HepG2 (cell line): ENCODE measurements around the gene SOWAHA. TPM values are rescaled to one million over a fixed set of nuclear protein-coding genes. Genes with fewer than 3 reads are reported as not detected.

Experiments
- BORCS8-MEF2B ChIP-seq: sonication (generic); formaldehyde crosslinking; IDR thresholded peaks from 2 replicates; pipeline ENCODE4 v1.8.0; 2022; ENCODE audit warnings: mild to moderate bottlenecking, missing genetic modification reagents
- BRD4 ChIP-seq: sonication (generic); formaldehyde crosslinking; IDR thresholded peaks from 2 replicates; pipeline ENCODE4 v1.4.0; 2020; ENCODE audit warnings: missing genetic modification reagents
- GLI4 ChIP-seq: sonication (generic); formaldehyde crosslinking; IDR thresholded peaks from 2 replicates; pipeline ENCODE4 v1.5.1; 2020; ENCODE audit warnings: missing genetic modification reagents, mild to moderate bottlenecking, moderate library complexity, borderline replicate concordance
- HES4 ChIP-seq: sonication (generic); formaldehyde crosslinking; IDR thresholded peaks from 2 replicates; pipeline ENCODE4 v1.9.0; 2021; ENCODE audit warnings: mild to moderate bottlenecking, missing genetic modification reagents, borderline replicate concordance
- HINFP ChIP-seq: sonication (generic); formaldehyde crosslinking; IDR thresholded peaks from 2 replicates; pipeline ENCODE4 v1.4.0; 2020; ENCODE audit warnings: low read depth, mild to moderate bottlenecking, missing genetic modification reagents
- IRF9 ChIP-seq: sonication (generic); formaldehyde crosslinking; IDR thresholded peaks from 2 replicates; pipeline ENCODE4 v1.8.0; 2022; ENCODE audit warnings: missing genetic modification reagents, mild to moderate bottlenecking, borderline replicate concordance
- KLF6 ChIP-seq: IDR thresholded peaks from 2 replicates; pipeline ENCODE4 v1.8.0; 2016; ENCODE audit warnings: missing biosample characterization, missing genetic modification reagents
- MEIS2 ChIP-seq: sonication (generic); formaldehyde crosslinking; IDR thresholded peaks from 2 replicates; pipeline ENCODE4 v1.9.0; 2021; ENCODE audit warnings: mild to moderate bottlenecking, missing genetic modification reagents
- POGK ChIP-seq: sonication (generic); formaldehyde crosslinking; conservative IDR thresholded peaks from 2 replicates; pipeline ENCODE4 v1.8.0; 2022; ENCODE audit warnings: mild to moderate bottlenecking, moderate library complexity, missing genetic modification reagents
- RBM39 ChIP-seq: fragments of 200-400 bp; formaldehyde crosslinking; IDR thresholded peaks from one replicate; pipeline ENCODE4 v1.6.1; 2018; ENCODE audit warnings: antibody characterized with exemption, mild to moderate bottlenecking, low read depth, low read length; ENCODE audit not compliant: poor library complexity, severe bottlenecking
- TBX3 ChIP-seq: fragments of 450-650 bp; IDR thresholded peaks from 2 replicates; pipeline ENCODE4 v1.6.1; 2017; ENCODE audit warnings: antibody characterized with exemption, mild to moderate bottlenecking, inconsistent platforms, borderline replicate concordance
- TIGD3 ChIP-seq: sonication (generic); formaldehyde crosslinking; IDR thresholded peaks from 2 replicates; pipeline ENCODE4 v1.5.1; 2020; ENCODE audit warnings: mild to moderate bottlenecking, missing genetic modification reagents, borderline replicate concordance
- ZBTB7B ChIP-seq: sonication (generic); formaldehyde crosslinking; IDR thresholded peaks from 2 replicates; pipeline ENCODE4 v1.4.0; 2020; ENCODE audit warnings: missing genetic modification reagents
- ZNF34 ChIP-seq: sonication (generic); formaldehyde crosslinking; IDR thresholded peaks from 2 replicates; pipeline ENCODE4 v1.4.0; 2020; ENCODE audit warnings: mild to moderate bottlenecking, missing genetic modification reagents, borderline replicate concordance
- ZNF510 ChIP-seq: sonication (generic); formaldehyde crosslinking; IDR thresholded peaks from 2 replicates; pipeline ENCODE4 v1.4.0; 2020; ENCODE audit warnings: low read depth, mild to moderate bottlenecking, missing genetic modification reagents
- ZNF598 ChIP-seq: sonication (generic); formaldehyde crosslinking; IDR thresholded peaks from 2 replicates; pipeline ENCODE4 v1.5.1; 2020; ENCODE audit warnings: mild to moderate bottlenecking, missing genetic modification reagents, borderline replicate concordance
- ZNF703 ChIP-seq: sonication (generic); formaldehyde crosslinking; IDR thresholded peaks from 2 replicates; pipeline ENCODE4 v1.5.1; 2020; ENCODE audit warnings: missing genetic modification reagents, mild to moderate bottlenecking, moderate library complexity, borderline replicate concordance
- ZNF83 ChIP-seq: sonication (generic); formaldehyde crosslinking; IDR thresholded peaks from 2 replicates; pipeline ENCODE4 v1.4.0; 2020; ENCODE audit warnings: missing genetic modification reagents, mild to moderate bottlenecking, borderline replicate concordance
- ZNF841 ChIP-seq: sonication (generic); formaldehyde crosslinking; IDR thresholded peaks from 2 replicates; pipeline ENCODE4 v1.8.1; 2023; ENCODE audit warnings: missing genetic modification reagents, borderline replicate concordance
- polyA plus RNA-seq, 8 experiments: library from polyadenylated mRNA; depleted of rRNA in 3 of 8; stranded (reverse) in 7 of 8; unstranded in 1 of 8; fragments of >200 nt; fragmentation: Illumina TruSeq in 4 of 8; extraction: Trizol in 4 of 8; gene quantifications; 2 replicates each; pipeline versions ENCODE4 v1.2.1 to v1.2.3, GENCODE V29; 2011 to 2016; ENCODE audit warnings: low read depth in 4 of 8, missing spikeins in 1 of 8, mixed read lengths in 1 of 8; ENCODE audit not compliant: insufficient read depth in 1 of 8
- total RNA-seq, 5 experiments: library from RNA; depleted of rRNA; stranded (reverse); fragments of >200 nt; fragmentation: Illumina TruSeq; extraction: Trizol; gene quantifications; 2 replicates each; pipeline ENCODE4 v1.2.3, GENCODE V29; 2016; ENCODE audit warnings: low read depth in 1 of 5
- TF ChIP-seq, protein P1 (sequence below): sonication (generic); formaldehyde crosslinking; IDR thresholded peaks from 2 replicates; pipeline ENCODE4 v1.4.0; 2020; ENCODE audit warnings: missing genetic modification reagents

Gene SOWAHA
- total and polyA plus RNA-seq, 2 of the 13 experiments (the other 11 are each of a cell fraction or from before 2014, with no cell fraction given): 0.95 to 1.9 TPM

DNA sequence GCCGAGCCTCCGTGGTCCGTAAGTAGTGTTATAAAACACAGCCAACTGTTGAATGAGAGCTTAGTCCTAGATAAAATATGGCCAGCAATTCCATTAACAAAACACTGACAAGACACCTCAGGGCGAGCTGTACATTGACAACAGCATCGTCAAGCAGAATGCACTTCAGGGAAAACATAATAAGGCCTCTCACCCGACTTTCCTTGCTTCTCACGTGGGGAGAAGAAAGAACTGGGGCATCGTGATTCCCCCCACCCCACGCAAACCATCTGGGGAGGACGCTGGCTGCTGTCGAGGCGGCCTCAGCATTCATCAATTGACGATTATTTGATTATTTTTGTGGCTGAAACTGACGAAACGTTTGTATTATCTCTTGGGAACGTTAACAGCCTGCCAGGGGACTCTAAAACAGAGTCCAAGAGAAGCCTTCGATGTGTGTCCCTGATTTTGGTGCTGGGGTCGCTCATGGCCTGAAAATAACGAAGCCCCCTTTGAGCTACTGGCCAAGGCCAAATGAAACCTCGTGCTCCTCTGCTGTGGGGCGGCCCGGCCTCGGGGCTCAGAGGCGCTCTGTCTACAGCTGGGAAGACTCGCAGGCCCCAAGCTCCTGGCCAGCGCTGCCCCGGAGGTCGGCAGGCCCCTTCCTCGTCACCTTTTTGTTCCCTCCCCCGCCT lies 52.7 kb downstream of the SOWAHA start (continued):
- no peak for TF ChIP-seq TBX3
- TF ChIP-seq MEIS2 (CRISPR knock-in tag): 0 out of 2 replicates have a peak, but pooled peaks have one; percentile 21
- peak; percentile 17; the same call in 1 of the 2 replicates for TF ChIP-seq HES4 (CRISPR knock-in tag)
- TF ChIP-seq IRF9 (CRISPR knock-in tag): no peak
- TF ChIP-seq POGK: peak; percentile 48; the same call in 1 of the 2 replicates
- peak; percentile 65; the same call in 1 of the 2 replicates for TF ChIP-seq TIGD3 (CRISPR knock-in tag)
- no peak for TF ChIP-seq BORCS8-MEF2B (CRISPR knock-in tag)
- TF ChIP-seq, protein P1, sequence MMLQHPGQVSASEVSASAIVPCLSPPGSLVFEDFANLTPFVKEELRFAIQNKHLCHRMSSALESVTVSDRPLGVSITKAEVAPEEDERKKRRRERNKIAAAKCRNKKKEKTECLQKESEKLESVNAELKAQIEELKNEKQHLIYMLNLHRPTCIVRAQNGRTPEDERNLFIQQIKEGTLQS (CRISPR knock-in tag): peak; percentile 3; the same call in 1 of the 2 replicates
- peak; percentile 44 for TF ChIP-seq KLF6 (CRISPR knock-in tag)
- TF ChIP-seq ZNF841 (CRISPR knock-in tag): no peak
- peak; percentile 32; the same call in 1 of the 2 replicates for TF ChIP-seq GLI4
- TF ChIP-seq ZNF598 (CRISPR knock-in tag): peak; percentile 83; the same call in 1 of the 2 replicates
- 0 out of 2 replicates have a peak, but pooled peaks have one; percentile 74 for TF ChIP-seq ZNF83 (CRISPR knock-in tag)
- TF ChIP-seq ZNF703 (CRISPR knock-in tag): peak; percentile 17; the same call in 1 of the 2 replicates
- peak; percentile 1; the same call in 1 of the 2 replicates for TF ChIP-seq HINFP
- peak; percentile 14; the same call in 1 of the 2 replicates for TF ChIP-seq ZBTB7B (CRISPR knock-in tag)
- peak; percentile 25 for TF ChIP-seq RBM39
- peak; percentile 35; the same call in 1 of the 2 replicates for TF ChIP-seq BRD4 (CRISPR knock-in tag)
- TF ChIP-seq ZNF510 (CRISPR knock-in tag): peak; percentile 46; the same call in 1 of the 2 replicates
- no peak for TF ChIP-seq ZNF34 (CRISPR knock-in tag)
